ENCODE measurements around the gene RPS18. TPM values are rescaled to one million over a fixed set of nuclear protein-coding genes. Genes with fewer than 3 reads are reported as not detected.
A peak's percentile ranks its signal among the peaks of the same experiment; 100 is the strongest.

RPS18 gene
- total and polyA plus RNA-seq, 2 experiments from 2014 or later: 1,924 to 2,521 TPM

- WGBS, 2 experiments (ENCODE audit: low coverage in 1 of 2, low lambda C conversion rate in 2 of 2, missing lambda C conversion rate in 2 of 2): 2% methylated on average over 12 of the region's 12 CpGs
These were observed 51.7 kb downstream of the RPS18 start for GRCh38 chr6:33323623-33323948.

GRCh38 chr6:33324125-33324524 lies 52.2 kb downstream of the RPS18 start:
- DNase-seq: no peak
- no peaks in the 10 kb centered on the region for H4K20me1 ChIP-seq (ENCODE audit: insufficient read depth)
- TF ChIP-seq EZH2 (IDR thresholded peaks at IDR 0.05; ENCODE audit: insufficient read depth, poor library complexity, severe bottlenecking): no peak
- in situ Hi-C loops (cut with MboI): no loop called here
- H3K4me3 ChIP-seq: peak overlapping the region; percentile 94
- peaks cover 22% of the 10 kb centered on the region; the same call in 1 of the 2 replicates for H3F3A ChIP-seq (ENCODE audit: insufficient read depth)
- peaks cover 6% of the 10 kb centered on the region; the same call in 1 of the 2 replicates for H3K36me3 ChIP-seq (ENCODE audit: low read depth)
- H3K27me3 ChIP-seq (replicated peaks; ENCODE audit: insufficient read depth): no peaks in the 10 kb centered on the region
- H3K9ac ChIP-seq: no peak overlapping the region
- peaks cover 36% of the 10 kb centered on the region for H3K79me2 ChIP-seq (ENCODE audit: insufficient read depth)
- H3K4me2 ChIP-seq (ENCODE audit: unreplicated experiment): peak overlapping the region; percentile 87
- 14 to 18% methylated on average over 7 of the region's 7 CpGs for WGBS, 2 experiments (ENCODE audit: low coverage in 1 of 2, low lambda C conversion rate in 2 of 2, missing lambda C conversion rate in 2 of 2)
- no peaks in the 10 kb centered on the region for H3K9me2 ChIP-seq (ENCODE audit: insufficient read depth)
- H3K9me3 ChIP-seq (ENCODE audit: low read depth): no peaks in the 10 kb centered on the region
- H2AFZ ChIP-seq: peak overlapping the region; percentile 93
- H3K4me1 ChIP-seq (ENCODE audit: insufficient read depth): peaks cover 19% of the 10 kb centered on the region
- no peak overlapping the region for H3K27ac ChIP-seq

More at GRCh38 chr6:33323623-33323948, 51.7 kb downstream of the RPS18 start:
- peaks cover 11% of the 10 kb centered on the region; the same call in 1 of the 2 replicates for H3K36me3 ChIP-seq (ENCODE audit: low read depth)
- H3K27me3 ChIP-seq (replicated peaks; ENCODE audit: insufficient read depth): no peaks in the 10 kb centered on the region
- H3K27ac ChIP-seq: peak overlapping the region; percentile 60
- DNase-seq: no peak
- peak overlapping the region; percentile 94 for H3K9ac ChIP-seq
- peak overlapping the region; percentile 93 for H2AFZ ChIP-seq
- peaks cover 20% of the 10 kb centered on the region for H3K4me1 ChIP-seq (ENCODE audit: insufficient read depth)
- peaks cover 26% of the 10 kb centered on the region for H3F3A ChIP-seq (ENCODE audit: insufficient read depth)
- in situ Hi-C loops (cut with MboI): no loop called here
- H3K79me2 ChIP-seq (ENCODE audit: insufficient read depth): peaks cover 42% of the 10 kb centered on the region
- TF ChIP-seq EZH2 (IDR thresholded peaks at IDR 0.05; ENCODE audit: insufficient read depth, poor library complexity, severe bottlenecking): no peak
- TF ChIP-seq EZH2phosphoT487 (IDR thresholded peaks at IDR 0.05; ENCODE audit: insufficient read depth, low read depth): no peak
- H3K9me3 ChIP-seq (ENCODE audit: low read depth): no peaks in the 10 kb centered on the region
- peak overlapping the region; percentile 87 for H3K4me2 ChIP-seq (ENCODE audit: unreplicated experiment)
- no peaks in the 10 kb centered on the region for H3K9me2 ChIP-seq (ENCODE audit: insufficient read depth)
- peak overlapping the region; percentile 94 for H3K4me3 ChIP-seq
- no peaks in the 10 kb centered on the region for H4K20me1 ChIP-seq (ENCODE audit: insufficient read depth)

Small RNA genes lying within 50 kb of the gene (microRNA-seq; reads per million reads assigned to microRNA genes)
- not detected for gene MIR6834 (ENCODE audit: borderline number of aligned reads)
- not detected for gene MIR6873 (ENCODE audit: borderline number of aligned reads)

Other genes with a start within 250 kb of the RPS18 start
- 0.89 and 2.5 TPM in 2 replicates for gene HLA-DPA1, start 198.4 kb upstream of the RPS18 start, total RNA-seq (2014; rRNA removed; shearing (Covaris generic))
- 4.2 and 4.9 TPM in 2 replicates for gene HLA-DPA1, start 198.4 kb upstream of the RPS18 start, polyA plus RNA-seq (2016; fragmentation: Nextera tagmentation; extraction: Ambion mirVana)
- gene HLA-DPB1, start 196.1 kb upstream of the RPS18 start, total RNA-seq (2014; rRNA removed; shearing (Covaris generic)): 12.5 and 14.9 TPM in 2 replicates
- gene HLA-DPB1, start 196.1 kb upstream of the RPS18 start, polyA plus RNA-seq (2016; fragmentation: Nextera tagmentation; extraction: Ambion mirVana): 17.8 and 18.9 TPM in 2 replicates
- gene COL11A2, start 79.6 kb upstream of the RPS18 start, total RNA-seq (2014; rRNA removed; shearing (Covaris generic)): 0.25 and 0.32 TPM in 2 replicates
- gene COL11A2, start 79.6 kb upstream of the RPS18 start, polyA plus RNA-seq (2016; fragmentation: Nextera tagmentation; extraction: Ambion mirVana): 0.05 and 0.31 TPM in 2 replicates
- gene RXRB, start 71.4 kb upstream of the RPS18 start, total RNA-seq (2014; rRNA removed; shearing (Covaris generic)): 27.7 and 28.8 TPM in 2 replicates
- gene RXRB, start 71.4 kb upstream of the RPS18 start, polyA plus RNA-seq (2016; fragmentation: Nextera tagmentation; extraction: Ambion mirVana): 28.1 and 28.9 TPM in 2 replicates
- 126 and 147 TPM in 2 replicates for gene SLC39A7, start 71.2 kb upstream of the RPS18 start, total RNA-seq (2014; rRNA removed; shearing (Covaris generic))
- 24.7 and 26.9 TPM in 2 replicates for gene SLC39A7, start 71.2 kb upstream of the RPS18 start, polyA plus RNA-seq (2016; fragmentation: Nextera tagmentation; extraction: Ambion mirVana)
- 1.8 and 3.7 TPM in 2 replicates for gene HSD17B8, start 67.4 kb upstream of the RPS18 start, total RNA-seq (2014; rRNA removed; shearing (Covaris generic))
- 5.3 and 5.6 TPM in 2 replicates for gene HSD17B8, start 67.4 kb upstream of the RPS18 start, polyA plus RNA-seq (2016; fragmentation: Nextera tagmentation; extraction: Ambion mirVana)
- 35.8 and 37.6 TPM in 2 replicates for gene RING1, start 63.6 kb upstream of the RPS18 start, total RNA-seq (2014; rRNA removed; shearing (Covaris generic))
- gene RING1, start 63.6 kb upstream of the RPS18 start, polyA plus RNA-seq (2016; fragmentation: Nextera tagmentation; extraction: Ambion mirVana): 11.3 and 12.7 TPM in 2 replicates
- 32.3 and 38.8 TPM in 2 replicates for gene VPS52, start 199 bp upstream of the RPS18 start, total RNA-seq (2014; rRNA removed; shearing (Covaris generic))
- gene VPS52, start 199 bp upstream of the RPS18 start, polyA plus RNA-seq (2016; fragmentation: Nextera tagmentation; extraction: Ambion mirVana): 33.9 and 35.3 TPM in 2 replicates
- 2.6 and 2.7 TPM in 2 replicates for gene B3GALT4, start 5.0 kb downstream of the RPS18 start, total RNA-seq (2014; rRNA removed; shearing (Covaris generic))
- 2.4 and 2.7 TPM in 2 replicates for gene B3GALT4, start 5.0 kb downstream of the RPS18 start, polyA plus RNA-seq (2016; fragmentation: Nextera tagmentation; extraction: Ambion mirVana)
- gene WDR46, start 17.2 kb downstream of the RPS18 start, total RNA-seq (2014; rRNA removed; shearing (Covaris generic)): 64.4 and 81.9 TPM in 2 replicates
- 79.4 and 90.9 TPM in 2 replicates for gene WDR46, start 17.2 kb downstream of the RPS18 start, polyA plus RNA-seq (2016; fragmentation: Nextera tagmentation; extraction: Ambion mirVana)
- 31.9 and 38.7 TPM in 2 replicates for gene PFDN6, start 17.5 kb downstream of the RPS18 start, total RNA-seq (2014; rRNA removed; shearing (Covaris generic))
- gene PFDN6, start 17.5 kb downstream of the RPS18 start, polyA plus RNA-seq (2016; fragmentation: Nextera tagmentation; extraction: Ambion mirVana): 7.9 and 9.1 TPM in 2 replicates
- gene RGL2, start 26.9 kb downstream of the RPS18 start, total RNA-seq (2014; rRNA removed; shearing (Covaris generic)): 18.5 and 21.1 TPM in 2 replicates
- 22.4 and 23.3 TPM in 2 replicates for gene RGL2, start 26.9 kb downstream of the RPS18 start, polyA plus RNA-seq (2016; fragmentation: Nextera tagmentation; extraction: Ambion mirVana)
- 62.3 and 68.7 TPM in 2 replicates for gene TAPBP, start 42.0 kb downstream of the RPS18 start, total RNA-seq (2014; rRNA removed; shearing (Covaris generic))
- 75.8 and 78.4 TPM in 2 replicates for gene TAPBP, start 42.0 kb downstream of the RPS18 start, polyA plus RNA-seq (2016; fragmentation: Nextera tagmentation; extraction: Ambion mirVana)
- gene ZBTB22, start 45.7 kb downstream of the RPS18 start, total RNA-seq (2014; rRNA removed; shearing (Covaris generic)): 15.3 and 18.3 TPM in 2 replicates
- gene ZBTB22, start 45.7 kb downstream of the RPS18 start, polyA plus RNA-seq (2016; fragmentation: Nextera tagmentation; extraction: Ambion mirVana): 9.8 and 11.2 TPM in 2 replicates
- gene DAXX, start 50.9 kb downstream of the RPS18 start, total RNA-seq (2014; rRNA removed; shearing (Covaris generic)): 24.8 and 27.8 TPM in 2 replicates
- 42.2 and 49.3 TPM in 2 replicates for gene DAXX, start 50.9 kb downstream of the RPS18 start, polyA plus RNA-seq (2016; fragmentation: Nextera tagmentation; extraction: Ambion mirVana)
- 14.4 and 14.5 TPM in 2 replicates for gene KIFC1, start 119.7 kb downstream of the RPS18 start, total RNA-seq (2014; rRNA removed; shearing (Covaris generic))
- 3.9 and 4.0 TPM in 2 replicates for gene KIFC1, start 119.7 kb downstream of the RPS18 start, polyA plus RNA-seq (2016; fragmentation: Nextera tagmentation; extraction: Ambion mirVana)
- gene PHF1, start 138.9 kb downstream of the RPS18 start, total RNA-seq (2014; rRNA removed; shearing (Covaris generic)): 39.8 and 44.9 TPM in 2 replicates
- 24.5 TPM in 2 replicates for gene PHF1, start 138.9 kb downstream of the RPS18 start, polyA plus RNA-seq (2016; fragmentation: Nextera tagmentation; extraction: Ambion mirVana)
- gene CUTA, start 146.0 kb downstream of the RPS18 start, total RNA-seq (2014; rRNA removed; shearing (Covaris generic)): 197 and 204 TPM in 2 replicates
- 397 and 404 TPM in 2 replicates for gene CUTA, start 146.0 kb downstream of the RPS18 start, polyA plus RNA-seq (2016; fragmentation: Nextera tagmentation; extraction: Ambion mirVana)
- 2.8 and 3.7 TPM in 2 replicates for gene SYNGAP1, start 148.0 kb downstream of the RPS18 start, total RNA-seq (2014; rRNA removed; shearing (Covaris generic))
- 0.42 and 0.65 TPM in 2 replicates for gene SYNGAP1, start 148.0 kb downstream of the RPS18 start, polyA plus RNA-seq (2016; fragmentation: Nextera tagmentation; extraction: Ambion mirVana)
- gene ZBTB9, start 182.5 kb downstream of the RPS18 start, total RNA-seq (2014; rRNA removed; shearing (Covaris generic)): 2.0 and 3.5 TPM in 2 replicates
- 7.0 and 7.3 TPM in 2 replicates for gene ZBTB9, start 182.5 kb downstream of the RPS18 start, polyA plus RNA-seq (2016; fragmentation: Nextera tagmentation; extraction: Ambion mirVana)